Iris pigment epithelial cell (primary cell): ENCODE measurements around the gene CACNA1C.
A peak's percentile ranks its signal among the peaks of the same experiment; 100 is the strongest.

Source experiments
- DNase-seq: peaks from one replicate; pipeline ENCODE4 v3.0.0-alpha.2; 2011; ENCODE audit warnings: low read depth

CACNA1C gene

DNA sequence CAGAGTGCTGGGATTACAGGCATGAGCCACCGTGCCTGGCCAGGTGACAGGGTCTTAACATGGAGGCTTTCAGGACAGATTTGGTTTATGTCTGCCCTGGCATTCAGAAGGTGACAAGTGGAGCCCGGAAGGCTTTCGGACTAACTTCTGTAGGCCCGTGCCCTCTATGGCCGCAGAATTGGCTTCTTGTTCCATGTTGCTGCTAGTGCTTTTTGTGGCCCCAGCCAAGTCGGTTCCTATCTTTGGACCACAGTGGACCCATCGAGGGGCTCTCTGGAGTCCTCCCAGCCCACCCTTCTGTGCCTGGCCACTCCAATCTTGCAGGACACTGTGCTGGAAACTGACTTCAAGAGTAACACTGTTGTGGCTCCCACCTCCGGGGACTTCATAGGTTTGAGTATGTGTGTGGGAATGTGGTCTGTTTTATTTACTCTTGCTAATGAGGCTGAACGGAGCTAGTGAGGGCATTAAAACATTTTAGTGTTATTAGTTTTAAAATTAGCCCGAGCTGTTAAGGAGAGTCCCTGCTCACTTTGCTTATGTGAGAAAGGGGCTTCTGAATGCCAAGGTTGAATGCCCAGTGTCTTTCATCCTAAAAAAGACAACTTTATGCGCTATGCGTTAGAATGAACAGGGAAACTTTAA is 245.9 kb downstream of the CACNA1C start:
- no peak for DNase-seq

DNA sequence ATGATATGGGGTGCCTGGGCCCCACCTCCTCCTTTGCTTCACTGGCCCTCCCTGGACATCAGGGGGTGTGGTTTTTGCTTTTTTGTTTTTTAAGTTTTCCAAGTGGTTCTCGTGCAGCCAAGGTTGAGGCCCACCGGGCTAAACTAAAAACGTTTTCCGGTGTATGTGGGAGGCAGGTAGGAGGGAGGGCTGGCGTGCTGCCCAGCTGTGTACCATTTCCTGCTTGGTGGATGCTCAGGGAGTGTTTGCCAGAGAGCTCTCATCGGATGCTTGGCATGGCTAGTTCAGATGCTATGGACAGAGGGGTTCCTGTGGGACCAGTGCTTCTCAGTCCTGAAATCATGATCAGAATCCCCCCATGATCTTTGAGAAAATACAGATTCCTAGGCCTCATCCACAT is 246.4 kb downstream of the CACNA1C start:
- no peak for DNase-seq

DNA sequence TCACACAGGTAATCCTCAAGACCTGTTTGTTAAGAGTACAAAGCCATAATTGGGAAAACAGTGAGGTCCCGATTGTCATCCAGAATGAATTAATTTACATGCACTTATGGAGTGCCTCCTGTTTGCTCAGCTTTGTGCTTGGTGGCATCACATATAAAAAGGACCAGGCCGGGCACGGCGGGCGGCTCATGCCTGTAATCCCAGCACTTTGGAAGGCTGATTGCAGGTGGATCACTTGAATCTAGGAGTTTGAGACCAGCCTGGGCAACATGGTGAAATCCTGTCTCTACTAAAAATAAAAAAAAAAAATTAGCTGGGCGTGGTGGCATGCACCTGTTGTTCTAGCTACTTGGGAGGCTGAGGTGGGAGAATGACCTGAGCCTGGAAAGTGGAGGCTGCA is 247.4 kb downstream of the CACNA1C start:
- DNase-seq: no peak

DNA sequence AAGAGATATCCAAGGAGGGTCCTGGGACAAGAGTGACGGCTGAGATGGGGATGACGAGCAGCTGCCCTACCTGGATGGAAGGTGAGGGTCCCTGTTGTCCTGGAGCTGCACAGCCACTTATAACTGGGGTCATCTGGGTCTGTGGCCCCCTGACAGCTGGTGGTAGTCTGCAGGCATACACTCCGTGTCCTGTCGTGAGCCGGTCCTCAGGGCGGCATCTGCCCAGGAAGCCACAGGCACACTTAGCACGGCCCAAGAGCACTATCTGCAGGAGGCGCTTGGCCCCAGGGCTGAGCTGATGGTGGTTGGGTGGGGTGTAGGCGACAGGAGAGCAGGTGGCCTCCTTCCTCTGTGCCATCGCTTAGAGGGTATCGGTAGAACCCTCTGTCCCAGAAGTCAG is 248.1 kb downstream of the CACNA1C start:
- no peak for DNase-seq

DNA sequence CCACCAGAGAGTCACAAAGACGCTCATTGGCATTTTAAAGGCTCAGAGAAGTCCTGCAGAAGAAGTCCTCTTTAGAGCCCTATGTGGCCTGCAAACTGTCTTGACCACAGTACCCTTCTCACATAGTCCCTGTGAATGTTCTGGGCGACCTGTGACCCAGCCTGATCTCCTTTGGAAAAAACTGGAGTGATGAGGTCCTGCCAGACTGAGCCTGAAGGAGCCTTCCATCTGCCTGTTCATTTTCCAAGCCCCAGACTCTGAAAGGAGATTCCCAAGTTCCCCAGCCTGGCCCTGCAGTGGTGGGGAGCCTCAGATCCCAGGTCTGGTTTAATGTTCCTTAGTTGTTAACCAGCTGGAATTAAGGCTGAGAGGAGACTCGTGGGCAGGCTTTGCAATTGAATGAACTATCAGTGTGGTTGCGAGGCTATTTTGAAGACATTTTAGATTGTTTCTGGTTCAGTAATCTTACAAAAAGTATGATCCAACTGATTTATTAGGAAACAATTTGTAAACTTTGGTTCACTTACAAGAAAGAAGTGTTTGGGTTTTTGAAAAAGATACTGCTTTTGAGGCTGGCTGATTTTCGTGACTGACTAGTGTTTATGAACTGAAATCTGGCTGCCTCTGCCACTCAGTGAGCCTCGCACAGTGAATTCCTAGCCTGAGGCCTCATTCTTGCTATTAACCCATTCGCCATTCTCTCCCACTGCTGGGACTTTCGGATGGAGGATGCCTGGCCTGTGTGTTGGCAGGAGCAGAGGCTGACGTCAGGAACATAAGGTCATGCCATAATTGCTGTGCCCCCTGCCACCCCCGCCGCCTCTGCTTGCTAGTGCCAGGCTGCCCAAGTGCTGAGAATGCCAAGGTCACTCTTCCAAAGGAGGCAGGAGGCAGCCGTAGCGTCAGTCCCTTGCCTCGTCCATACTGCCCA is 249.0 kb downstream of the CACNA1C start:
- no peak for DNase-seq

DNA sequence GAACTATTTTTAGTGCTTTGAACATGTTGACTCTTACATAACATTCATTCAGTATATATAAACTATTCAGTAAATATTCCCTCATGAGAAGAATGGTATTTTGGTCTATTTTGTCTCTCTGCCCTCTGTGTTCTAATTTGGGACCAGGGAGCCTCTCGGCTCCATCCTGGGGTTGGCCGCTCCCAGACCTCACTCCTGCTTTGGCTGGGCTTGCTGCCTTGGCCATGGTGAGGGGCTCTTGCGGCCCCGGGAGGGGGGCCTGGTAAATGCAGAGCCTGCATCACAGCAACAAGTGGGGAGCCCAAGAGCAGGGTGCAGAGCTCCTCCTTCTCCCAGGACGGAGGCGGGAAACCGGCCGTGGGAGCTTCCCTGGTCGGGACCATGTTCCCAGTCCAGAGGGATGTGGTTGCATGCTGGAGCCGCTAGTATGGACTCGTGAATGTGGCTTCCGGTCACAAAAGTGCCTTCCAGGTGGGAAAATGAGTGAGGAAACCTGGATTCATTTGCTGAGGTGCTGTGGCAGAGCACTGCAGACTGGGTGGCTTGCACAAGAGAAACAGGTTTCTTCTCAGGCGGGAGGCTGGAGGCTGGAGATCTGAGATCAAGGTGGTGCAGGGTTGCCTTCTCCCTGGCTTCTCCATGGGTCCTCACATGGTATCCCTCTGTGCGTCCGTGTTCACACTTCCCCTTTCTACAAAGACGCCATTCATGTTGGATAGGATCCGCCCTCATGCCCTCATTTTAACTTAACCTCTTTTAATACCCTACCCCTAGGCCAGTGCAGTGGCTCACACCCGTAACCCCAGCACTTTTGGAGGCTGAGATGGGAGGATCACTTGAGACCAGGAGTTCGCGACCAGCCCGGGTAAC is 250.2 kb downstream of the CACNA1C start:
- DNase-seq: no peak

DNA sequence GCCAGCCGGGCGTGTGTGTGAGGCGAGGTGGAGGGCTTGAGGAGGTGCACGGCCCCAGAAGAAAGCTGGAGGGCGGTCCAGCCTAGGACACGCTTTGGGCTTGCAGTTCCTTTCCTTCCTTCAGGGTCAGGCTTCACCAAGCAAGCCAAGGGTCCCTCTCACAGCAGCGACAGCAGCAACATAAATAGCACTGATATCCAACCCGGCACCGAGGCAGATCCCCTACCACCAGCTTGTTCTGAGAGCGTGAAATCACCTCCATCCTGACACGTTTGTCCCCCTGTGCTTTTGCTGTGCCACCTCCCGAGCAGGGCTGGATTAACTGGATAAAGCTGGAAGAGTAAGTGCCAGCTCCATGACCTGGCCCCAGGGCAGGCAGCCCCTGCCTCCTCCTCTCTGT is 251.4 kb downstream of the CACNA1C start:
- DNase-seq: no peak

DNA sequence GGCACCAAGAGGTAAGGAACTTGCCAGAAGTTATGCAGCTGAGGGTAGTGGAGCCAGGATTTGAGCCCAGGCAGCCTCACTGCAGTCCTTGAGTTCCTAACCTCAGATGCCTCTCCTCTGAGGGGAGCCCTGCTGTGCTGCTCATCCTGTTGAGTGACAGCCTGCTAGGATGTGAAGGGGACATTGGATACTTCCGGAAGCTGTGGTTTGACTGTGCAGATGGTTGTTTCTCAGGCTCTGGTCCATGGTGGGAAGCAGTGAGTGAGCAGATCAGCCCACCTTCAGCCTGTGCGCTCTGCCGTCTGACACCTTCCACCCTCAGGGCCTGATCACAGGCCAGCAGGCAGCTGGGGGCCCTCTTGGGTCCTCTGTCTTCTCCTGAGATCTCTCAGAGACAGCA is 253.2 kb downstream of the CACNA1C start:
- peak; percentile 24 for DNase-seq

DNA sequence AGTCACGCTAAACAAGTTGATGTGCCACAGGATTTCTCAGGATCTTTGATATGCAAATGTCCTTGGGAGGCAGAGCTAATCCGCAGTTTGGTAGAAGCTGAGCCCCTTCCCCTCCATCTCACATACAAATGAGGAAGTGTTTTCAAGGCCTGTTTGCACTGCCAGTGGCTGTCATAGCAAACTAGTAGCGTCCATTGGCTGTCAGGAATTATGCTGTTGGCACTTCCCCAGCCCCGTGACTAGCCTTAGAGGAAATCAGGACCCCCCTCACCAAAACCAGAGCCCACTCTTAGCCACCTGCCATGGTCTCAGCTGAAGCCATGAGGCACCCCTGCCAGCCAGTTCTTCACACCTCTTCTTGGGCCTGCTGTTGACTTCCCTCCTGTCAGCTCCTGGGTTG is 253.9 kb downstream of the CACNA1C start:
- DNase-seq: no peak

DNA sequence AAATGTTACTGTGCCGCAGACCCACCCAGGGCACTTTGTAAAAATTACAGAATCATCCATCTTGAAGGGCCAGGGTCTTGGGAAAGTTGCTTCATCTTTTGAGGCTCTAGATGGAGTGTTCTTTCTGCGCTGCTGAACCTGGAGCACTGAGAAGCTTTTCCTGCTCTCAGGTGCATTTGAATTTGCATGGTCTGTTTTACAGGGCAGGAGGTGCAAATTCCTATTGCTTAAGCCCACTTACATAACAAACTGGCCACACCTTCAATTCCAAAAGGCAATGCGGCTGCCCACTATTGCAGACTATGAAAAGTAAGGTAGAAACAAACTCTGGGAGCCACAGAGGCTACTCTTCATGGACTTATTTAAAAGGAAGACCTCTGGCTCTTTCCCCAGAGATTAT is 254.8 kb downstream of the CACNA1C start:
- no peak for DNase-seq

DNA sequence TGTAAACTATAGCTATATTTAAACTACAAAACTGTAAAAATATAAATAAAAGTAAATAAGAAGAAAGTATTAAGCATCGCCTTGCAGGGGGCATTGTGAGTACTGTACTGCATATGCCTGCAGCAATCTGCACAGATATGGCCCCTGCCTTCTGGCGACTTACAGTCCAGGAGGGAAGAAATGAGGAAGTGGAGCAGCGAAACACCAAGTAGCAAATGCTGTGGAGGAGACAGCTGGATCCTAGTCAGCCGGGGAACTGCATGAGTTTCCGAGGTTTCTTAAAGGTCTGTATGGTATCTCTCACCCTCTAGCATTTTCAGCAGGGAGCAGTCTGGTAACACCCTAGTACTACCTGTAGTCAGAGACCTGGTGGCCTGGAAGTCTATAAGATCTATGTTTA is 256.9 kb downstream of the CACNA1C start:
- no peak for DNase-seq

DNA sequence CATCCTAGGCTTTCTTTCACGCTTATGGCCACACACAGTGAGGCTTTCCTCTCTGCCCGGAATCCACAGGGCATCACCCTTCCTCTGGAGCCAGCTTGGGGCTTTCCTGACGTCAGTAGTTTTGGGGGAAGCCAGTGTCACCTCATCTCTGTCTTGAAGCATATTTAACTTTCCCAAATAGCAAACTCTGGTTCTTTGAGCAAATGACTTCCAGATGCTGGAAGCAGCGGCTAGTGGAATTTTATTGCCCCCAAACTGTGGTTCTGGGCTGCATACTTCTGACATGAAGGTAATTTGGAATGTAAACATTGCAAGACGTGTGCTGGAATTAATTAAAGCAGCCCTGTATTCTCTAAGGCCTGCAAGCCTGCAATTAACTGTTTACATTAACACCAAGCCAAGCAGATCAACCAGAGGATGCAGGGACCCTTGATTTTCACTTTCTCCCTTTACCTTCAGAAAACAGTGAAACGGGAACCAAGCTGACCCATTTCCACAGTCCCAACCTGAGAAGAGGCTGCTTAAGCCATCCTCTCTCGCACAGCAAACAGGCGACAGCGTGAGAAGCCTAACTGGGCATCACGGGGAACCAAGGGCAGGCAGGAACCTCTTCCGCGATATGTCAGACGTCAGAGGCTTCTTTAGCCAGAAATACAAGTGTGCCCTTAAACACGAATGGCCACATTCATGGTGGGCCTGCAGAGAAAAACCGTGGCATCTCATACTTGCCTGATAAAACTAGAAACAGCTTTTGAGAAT is 258.4 kb downstream of the CACNA1C start:
- DNase-seq: peak; percentile 40

DNA sequence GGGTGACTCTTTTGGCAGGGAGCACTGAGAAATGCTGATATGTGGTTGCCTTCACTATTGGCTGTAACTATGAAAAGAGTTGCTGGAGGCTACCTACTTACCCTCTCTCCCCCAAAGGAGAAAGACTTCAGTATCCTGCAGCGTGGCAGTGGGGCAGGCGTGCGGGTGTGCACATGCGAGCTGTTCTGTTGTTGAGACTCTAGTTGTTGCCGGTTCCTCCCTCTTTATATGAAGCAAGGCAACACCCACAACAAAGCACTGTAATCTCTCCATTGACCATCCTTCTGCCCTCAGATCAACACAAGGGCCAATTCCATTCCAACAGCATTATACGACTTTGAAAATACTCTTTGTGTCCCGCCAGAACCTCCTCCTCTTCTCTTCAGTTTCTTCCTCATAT is 259.4 kb downstream of the CACNA1C start:
- DNase-seq: no peak

DNA sequence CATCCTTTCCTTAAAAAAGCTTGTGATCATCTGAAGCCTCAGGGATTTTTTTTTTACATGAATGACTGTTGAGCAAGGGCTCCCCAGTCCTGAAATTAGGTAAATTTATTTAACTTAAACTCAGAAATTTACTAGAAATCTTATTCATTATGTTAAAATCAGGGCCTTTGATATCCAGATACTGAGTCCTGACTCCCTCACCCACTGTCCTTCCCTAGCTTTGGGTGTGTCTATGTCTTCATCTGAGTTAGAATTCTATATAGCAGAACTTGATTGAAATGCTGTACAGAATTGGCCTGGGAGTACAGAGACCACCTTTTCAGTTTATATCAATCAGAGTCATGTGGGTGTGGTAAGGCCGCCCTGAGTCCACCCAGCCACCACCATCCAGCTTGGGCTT is 260.0 kb downstream of the CACNA1C start:
- no peak for DNase-seq

DNA sequence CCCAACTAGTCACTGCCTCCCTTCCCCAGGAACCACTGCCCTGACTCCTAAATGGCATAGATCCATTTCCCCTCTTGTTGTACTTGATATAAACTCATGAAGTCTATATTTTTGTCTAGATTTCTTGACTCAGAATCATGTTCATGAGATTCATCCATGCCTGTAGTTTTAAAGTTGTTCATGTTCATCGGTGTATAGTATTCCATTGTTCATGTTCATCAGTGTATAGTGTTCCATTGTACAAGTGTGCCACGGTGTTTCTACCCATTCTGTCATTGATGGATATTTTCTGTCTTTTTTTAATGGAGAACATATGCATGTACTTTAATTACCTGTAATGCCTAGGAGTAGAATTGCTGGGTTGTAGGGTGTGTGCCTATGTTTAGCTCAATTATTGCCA is 261.7 kb downstream of the CACNA1C start:
- DNase-seq: no peak

DNA sequence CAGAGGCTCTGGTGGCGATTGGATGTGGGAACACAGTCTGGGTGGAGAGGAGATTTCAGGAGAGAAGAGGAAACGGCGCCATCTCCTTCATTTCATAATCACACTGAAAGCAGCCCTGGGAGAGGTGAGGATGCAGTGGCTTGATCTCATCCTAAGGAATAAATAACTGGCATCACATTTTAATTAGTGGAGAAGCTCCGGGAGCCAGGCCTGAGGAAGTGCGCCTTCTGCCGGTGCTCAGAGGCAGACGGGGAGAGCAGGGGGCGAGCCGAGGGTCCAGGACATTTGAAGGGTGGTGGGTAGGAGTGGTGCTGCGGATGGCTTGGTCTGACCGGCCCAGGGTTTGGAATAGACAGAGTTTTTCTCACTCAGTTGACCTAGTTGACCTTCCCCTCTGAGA is 265.0 kb downstream of the CACNA1C start:
- no peak for DNase-seq

DNA sequence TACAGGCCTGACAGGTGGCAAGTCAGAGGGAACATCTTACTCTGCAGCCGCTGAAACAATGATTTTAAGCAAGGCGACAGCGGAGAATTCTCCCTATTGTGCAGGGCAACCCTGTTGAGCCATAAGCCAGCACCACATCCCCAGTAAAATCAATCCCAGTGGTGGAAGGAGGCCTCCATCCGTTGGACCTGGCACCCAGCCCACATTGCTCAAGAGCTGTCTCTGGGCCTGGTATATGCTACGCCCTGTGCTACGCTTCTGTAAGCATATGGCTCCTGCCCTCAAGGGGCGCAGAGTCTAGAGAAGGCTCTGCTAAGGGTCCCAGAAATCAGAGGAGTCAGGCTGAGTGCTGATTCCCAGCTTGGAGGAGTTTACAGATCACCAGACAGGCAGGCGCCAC is 265.5 kb downstream of the CACNA1C start:
- DNase-seq: no peak

DNA sequence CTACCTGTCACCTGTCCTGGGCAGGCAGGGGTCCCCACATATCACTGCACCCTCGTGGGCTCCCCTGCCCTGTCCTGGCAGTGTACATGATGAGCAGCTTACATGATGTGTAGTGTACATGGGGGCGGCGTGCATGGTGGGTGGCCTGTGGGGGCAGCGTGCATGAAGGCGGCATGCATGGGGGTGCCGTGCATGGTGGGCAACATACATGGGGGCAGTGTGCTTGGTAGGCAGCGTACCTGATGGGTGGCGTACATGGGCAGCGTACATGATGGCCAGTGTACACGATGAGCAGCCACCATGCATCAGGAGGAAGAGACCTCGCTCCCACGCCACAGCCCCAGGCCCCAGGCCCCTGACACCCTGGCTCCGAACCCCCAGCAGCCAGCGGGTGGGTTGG is 266.3 kb downstream of the CACNA1C start:
- no peak for DNase-seq

DNA sequence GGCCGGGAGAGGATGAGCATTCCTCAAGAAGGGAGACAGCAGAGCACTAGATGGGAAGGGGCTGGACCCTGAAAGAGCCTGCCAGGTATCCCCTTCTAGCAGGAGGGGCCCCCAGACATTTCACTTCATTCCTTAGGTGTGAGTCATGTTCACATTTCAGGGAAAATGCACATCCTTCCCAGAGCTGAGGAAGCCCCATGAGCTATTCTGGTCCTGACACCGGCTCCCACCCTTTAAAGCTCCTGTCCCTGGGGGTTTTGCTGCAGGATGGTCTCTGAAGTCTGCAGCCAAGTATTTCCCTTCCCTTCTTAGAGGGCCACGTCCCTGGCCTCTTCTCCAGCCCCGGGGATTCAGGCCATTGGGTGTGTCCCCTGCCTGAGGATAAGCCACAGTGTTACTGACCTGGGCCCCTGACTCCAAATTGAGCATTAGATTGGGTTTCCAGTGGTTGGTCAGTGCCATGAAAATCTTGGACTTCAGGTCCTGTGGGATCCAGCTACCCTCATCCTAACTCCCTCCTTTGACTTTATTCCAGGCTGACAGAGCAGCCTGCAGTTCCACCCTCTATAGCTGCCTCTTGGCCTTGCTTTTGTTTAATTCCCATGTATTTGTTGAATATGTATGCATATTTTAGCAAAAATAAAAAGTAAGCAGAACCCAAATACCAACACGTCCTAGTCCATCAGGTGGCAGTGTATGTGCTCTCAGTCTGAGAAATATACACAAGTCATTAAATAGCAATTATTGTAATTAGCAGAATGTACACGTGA is 267.1 kb downstream of the CACNA1C start:
- no peak for DNase-seq

DNA sequence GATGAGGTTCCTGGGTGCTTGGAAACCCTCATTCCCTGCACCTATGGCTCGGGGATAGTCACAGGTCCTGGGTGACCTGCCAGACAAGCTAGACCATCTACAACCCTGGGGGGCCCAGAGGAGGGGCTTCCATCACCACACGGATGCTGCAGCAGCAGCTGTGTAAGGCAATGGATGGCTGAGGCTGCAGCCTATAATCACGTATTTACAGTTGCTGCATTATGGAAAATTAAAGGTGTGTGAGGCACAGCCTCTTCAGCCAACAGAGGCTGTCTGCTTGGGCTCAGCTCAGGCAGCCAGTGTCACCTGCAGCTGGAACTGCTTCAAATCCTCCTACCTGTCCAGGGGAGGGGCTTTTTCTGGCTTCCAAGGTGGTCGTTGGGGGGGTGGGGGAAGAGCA is 268.1 kb downstream of the CACNA1C start:
- DNase-seq: no peak

DNA sequence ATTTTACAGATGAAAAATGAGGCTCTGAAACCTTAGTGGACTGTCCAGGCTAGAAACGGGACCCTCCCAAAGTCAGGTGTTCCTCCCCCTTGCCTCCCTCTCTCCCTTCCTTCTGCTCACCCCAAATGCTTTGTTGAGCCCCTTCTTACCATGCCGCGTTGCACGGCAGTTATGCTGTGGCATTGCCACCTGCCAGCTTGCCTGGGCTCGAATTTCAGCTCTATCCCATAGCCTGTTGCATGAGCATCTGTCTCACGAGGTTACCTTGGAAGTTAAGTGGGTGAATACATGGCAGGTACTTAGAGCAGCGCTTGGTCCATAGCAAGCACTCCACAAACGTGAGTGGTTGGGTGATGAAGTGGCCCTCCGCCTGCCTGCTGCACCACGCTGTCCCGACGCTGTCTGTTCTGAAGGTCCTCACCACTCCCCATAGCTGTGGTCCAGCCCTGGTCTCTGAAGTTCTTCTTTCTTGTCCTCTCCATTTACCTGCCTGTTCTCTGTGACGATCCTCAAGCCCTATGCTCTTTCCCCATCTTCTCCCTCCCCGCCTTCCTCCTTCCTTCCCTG is 269.9 kb downstream of the CACNA1C start:
- no peak for DNase-seq
